Spleen (tissue), 11 donors: ENCODE data around the gene TIPARP. TPM values are rescaled to one million over a fixed set of nuclear protein-coding genes. Genes with fewer than 3 reads are reported as not detected.
"Not testable (repeated sequence)": the region's sequence is repeated elsewhere in the genome, so short reads cannot be mapped to it uniquely, and the experiment has no call there.

Source experiments
- DNase-seq: peaks from one replicate; pipeline ENCODE4 v3.0.0-alpha.2; 2020
- H3K27ac ChIP-seq, 8 donors: fragments of 200-600 bp; sonication (generic) in 7 of 8; 1 replicate in 4 of 8; 2 replicates in 4 of 8; pipeline versions ENCODE4 v1.5.0 to v1.8.0; 2016 to 2021; ENCODE audit warnings: inconsistent platforms in 4 of 8, mild to moderate bottlenecking in 4 of 8, moderate library complexity in 1 of 8
- H3K27me3 ChIP-seq, 7 donors: fragments of 200-600 bp; sonication (generic) in 6 of 7; replicated peaks in 1 of 7; 1 replicate in 4 of 7; 2 replicates in 3 of 7; pipeline versions ENCODE4 v1.5.0 to v1.8.0; 2016 to 2021; ENCODE audit warnings: inconsistent platforms in 3 of 7, mild to moderate bottlenecking in 1 of 7
- H3K36me3 ChIP-seq, 6 donors: fragments of 200-600 bp; sonication (generic) in 5 of 6; 1 replicate in 4 of 6; 2 replicates in 2 of 6; pipeline versions ENCODE4 v1.5.0 to v1.8.0; 2016 to 2021; ENCODE audit warnings: inconsistent platforms in 2 of 6
- H3K4me1 ChIP-seq, 6 donors: fragments of 200-600 bp; sonication (generic) in 5 of 6; 1 replicate in 3 of 6; 2 replicates in 3 of 6; pipeline versions ENCODE4 v1.5.0 to v1.8.0; 2016 to 2021; ENCODE audit warnings: inconsistent platforms in 3 of 6
- H3K4me3 ChIP-seq, 8 donors: fragments of 200-600 bp; sonication (generic) in 7 of 8; 1 replicate in 4 of 8; 2 replicates in 4 of 8; pipeline versions ENCODE4 v1.5.0 to v1.8.0; 2016 to 2021; ENCODE audit warnings: inconsistent platforms in 4 of 8, mild to moderate bottlenecking in 4 of 8, moderate library complexity in 2 of 8
- H3K9me3 ChIP-seq, 8 donors: fragments of 200-600 bp; sonication (generic) in 7 of 8; 1 replicate in 4 of 8; 2 replicates in 4 of 8; pipeline versions ENCODE4 v1.5.0 to v1.8.0; 2016 to 2021; ENCODE audit warnings: inconsistent platforms in 4 of 8
- CTCF ChIP-seq, 11 experiments: fragments of 200-600 bp in 7 of 11; fragments of 450-650 bp in 4 of 11; sonication (generic) in 4 of 11; IDR thresholded peaks in 8 of 11; conservative IDR thresholded peaks in 3 of 11; 1 replicate in 7 of 11; 2 replicates in 4 of 11; pipeline versions ENCODE4 v1.4.0 to v1.8.0; 2016 to 2021; ENCODE audit warnings: antibody characterized with exemption in 11 of 11, inconsistent platforms in 4 of 11, mild to moderate bottlenecking in 1 of 11
- POLR2A ChIP-seq, 3 donors: fragments of 450-650 bp; IDR thresholded peaks; one replicate each; pipeline ENCODE4 v1.5.1; 2017; ENCODE audit warnings: antibody characterized with exemption in 3 of 3, mild to moderate bottlenecking in 1 of 3
- POLR2AphosphoS5 ChIP-seq, 3 donors: sonication (generic); formaldehyde crosslinking; IDR thresholded peaks; one replicate each; pipeline ENCODE4 v1.5.1; 2017; ENCODE audit warnings: antibody characterized with exemption in 3 of 3
- WGBS, 5 donors: extraction: QIAGEN DNeasy Blood & Tissue Kit in 3 of 5; methylation state at CpG; one replicate each; pipeline versions ENCODE4 v1.1.5 to v1.1.7; 2013 to 2018; 5-methylcytosine and 5-hydroxymethylcytosine counted together
- intact Hi-C: fragments of 100-400 bp; cut with DNase I; formaldehyde crosslinking; loops from one replicate; pipeline ENCODE4 v1.15.0; 2023; ENCODE audit warnings: low total_unique reads
- polyA plus RNA-seq, 3 donors: library from polyadenylated mRNA; stranded (reverse); fragments of 200-250 nt; gene quantifications; one replicate each; pipeline ENCODE4 v1.2.1, GENCODE V29; 2013
- total RNA-seq, 7 donors: library from RNA; depleted of rRNA in 3 of 7; stranded (reverse); fragments of >200 nt in 3 of 7; fragmentation: NEBNext Ultra II Directional in 4 of 7; extraction: Animal tissue kit (Norgen Biotek cat#: 25700) in 4 of 7; gene quantifications; one replicate each; pipeline versions ENCODE4 v1.1.0 to v1.2.1, GENCODE V29; 2016 to 2021
- donor health status: healthy with polysubstance abuse.
- donor health status: DM: no; HTN: no; CAD: no; lungs with moderate emphysema.
- donor health status: DM: no; HTN: no; CAD: no.
- donor health status: Bipolar disorder and iron deficiency.
- donor health status: healthy.
- donor health status: DM: no; HTN: no; CAD: no.
- donor health status: DM: yes; HTN: yes; CAD: no.

Gene TIPARP
- total and polyA plus RNA-seq, 10 donors = 4.5 to 39.8 (median 25.1) TPM

- Histone ChIP-seq H3K27ac (no peak overlapping the region), H3K4me1 (peaks cover 0 to 7% (median 6%) of the 10 kb centered on the region in 6 donors), H3K4me3 (no peak overlapping the region), H3K27me3 (no peaks in the 10 kb centered on the region), H3K36me3 (peaks cover 0 to 69% (median 7%) of the 10 kb centered on the region in 6 donors), H3K9me3 (no peaks in the 10 kb centered on the region)
- TF ChIP-seq POLR2A (IDR thresholded peaks at IDR 0.05) (no peak), CTCF (IDR thresholded peaks at IDR 0.05 in 8 of 11, conservative IDR thresholded peaks at IDR 0.05 in 3 of 11) (no peak), POLR2AphosphoS5 (IDR thresholded peaks at IDR 0.05) (no peak)
- no peak for DNase-seq
- intact Hi-C loops = no loop called here
- 87 to 97% (median 94%) methylated on average over 1 of the region's 1 CpG for WGBS, 5 donors
These were observed 36.7 kb downstream of the TIPARP start for GRCh38 chr3:156711113-156711512.

GRCh38 chr3:156711944-156712343 is 37.6 kb downstream of the TIPARP start:
- H3K36me3 ChIP-seq = peaks cover 0 to 62% (median 7%) of the 10 kb centered on the region in 6 donors
- H3K9me3 ChIP-seq, H3K4me3 ChIP-seq, intact Hi-C loops, H3K4me1 ChIP-seq, H3K27ac ChIP-seq, H3K27me3 ChIP-seq, DNase-seq: not testable (repeated sequence)
- WGBS, 5 donors = 88 to 97% (median 95%) methylated on average over 4 of the region's 4 CpGs

- no peak for DNase-seq
- 76 to 92% (median 80%) methylated on average over 6 of the region's 6 CpGs for WGBS, 5 donors
These were observed 41.9 kb downstream of the TIPARP start for GRCh38 chr3:156716105-156716862.

GRCh38 chr3:156718622-156719306 is 44.4 kb downstream of the TIPARP start:
- intact Hi-C loops = no loop called here
- no peaks in the 10 kb centered on the region for H3K9me3 ChIP-seq
- H3K36me3 ChIP-seq = peaks cover 0 to 18% (median 0%) of the 10 kb centered on the region in 6 donors
- WGBS, 5 donors = 80 to 92% (median 82%) methylated on average over 3 of the region's 3 CpGs
- no peaks in the 10 kb centered on the region for H3K4me1 ChIP-seq
- no peak overlapping the region for H3K27ac ChIP-seq
- DNase-seq = no peak
- TF ChIP-seq POLR2A (IDR thresholded peaks at IDR 0.05) (no peak), CTCF (IDR thresholded peaks at IDR 0.05 in 8 of 11, conservative IDR thresholded peaks at IDR 0.05 in 3 of 11) (no peak), POLR2AphosphoS5 (IDR thresholded peaks at IDR 0.05) (no peak)
- no peaks in the 10 kb centered on the region for H3K27me3 ChIP-seq
- H3K4me3 ChIP-seq = no peak overlapping the region

More at GRCh38 chr3:156716105-156716862, 41.9 kb downstream of the TIPARP start:
- Histone ChIP-seq H3K27ac (no peak overlapping the region), H3K27me3 (no peaks in the 10 kb centered on the region), H3K4me3 (no peak overlapping the region), H3K9me3 (no peaks in the 10 kb centered on the region), H3K4me1 (no peaks in the 10 kb centered on the region), H3K36me3 (peaks cover 0 to 18% (median 0%) of the 10 kb centered on the region in 6 donors)
- TF ChIP-seq POLR2AphosphoS5 (IDR thresholded peaks at IDR 0.05) = no peak
- TF ChIP-seq CTCF (IDR thresholded peaks at IDR 0.05 in 8 of 11, conservative IDR thresholded peaks at IDR 0.05 in 3 of 11) = no peak
- intact Hi-C loops = no loop called here
